HG03575 (cell line): ENCODE results near the gene MIS18A.
"Not testable (repeated sequence)": the region's sequence is repeated elsewhere in the genome, so short reads cannot be mapped to it uniquely, and the experiment has no call there.

Experiments
- ATAC-seq: cut with Tn5 transposase; IDR thresholded peaks from one replicate; pipeline ENCODE4 v1.9.1; 2021; ENCODE audit not compliant: unreplicated experiment, insufficient number of reproducible peaks, low FRiP score; ENCODE audit errors: extremely low read depth

The MIS18A gene

DNA sequence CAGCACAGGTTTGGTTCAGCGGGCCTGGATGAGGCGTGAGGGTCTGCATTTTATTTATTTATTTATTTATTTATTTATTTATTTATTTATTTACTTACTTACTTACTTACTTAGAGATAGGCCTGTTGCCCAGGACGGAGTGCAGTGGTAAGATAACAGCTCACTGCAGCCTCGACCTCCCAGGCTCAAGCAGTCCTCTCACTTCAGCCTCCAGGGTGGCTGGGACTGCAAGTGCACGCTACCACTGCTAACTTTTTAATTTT lies 20.1 kb downstream of the MIS18A start:
- not testable (repeated sequence) for ATAC-seq

- ATAC-seq = no peak
Measured at GRCh38 chr21:32257962-32258785, 20.7 kb downstream of the MIS18A start.

- ATAC-seq = no peak
Measured at GRCh38 chr21:32256873-32257620, 21.8 kb downstream of the MIS18A start.

GRCh38 chr21:32256251-32256650 lies 22.6 kb downstream of the MIS18A start:
- ATAC-seq = no peak

- ATAC-seq = no peak
Measured at GRCh38 chr21:32253215-32253641, 25.6 kb downstream of the MIS18A start.

DNA sequence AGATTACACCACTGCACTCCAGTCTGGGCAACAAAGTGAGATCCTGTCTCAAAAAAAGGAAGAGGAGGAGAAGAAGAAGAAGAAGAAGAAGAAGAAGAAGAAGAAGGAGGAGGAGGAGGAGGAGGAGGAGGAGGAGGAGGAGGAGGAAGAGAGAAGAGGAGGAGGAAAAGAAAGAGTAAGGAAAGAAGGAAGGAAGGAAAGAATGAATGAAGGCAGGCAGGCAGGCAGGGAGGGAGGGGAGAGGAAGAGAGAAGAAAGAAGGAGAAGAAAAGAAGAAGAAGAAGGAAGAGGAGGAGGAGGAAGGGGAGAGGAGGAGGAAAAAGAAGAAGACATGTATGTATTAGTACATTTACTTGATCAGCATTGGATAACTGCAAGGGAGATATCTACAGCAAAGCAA lies 26.7 kb downstream of the MIS18A start:
- no peak for ATAC-seq

DNA sequence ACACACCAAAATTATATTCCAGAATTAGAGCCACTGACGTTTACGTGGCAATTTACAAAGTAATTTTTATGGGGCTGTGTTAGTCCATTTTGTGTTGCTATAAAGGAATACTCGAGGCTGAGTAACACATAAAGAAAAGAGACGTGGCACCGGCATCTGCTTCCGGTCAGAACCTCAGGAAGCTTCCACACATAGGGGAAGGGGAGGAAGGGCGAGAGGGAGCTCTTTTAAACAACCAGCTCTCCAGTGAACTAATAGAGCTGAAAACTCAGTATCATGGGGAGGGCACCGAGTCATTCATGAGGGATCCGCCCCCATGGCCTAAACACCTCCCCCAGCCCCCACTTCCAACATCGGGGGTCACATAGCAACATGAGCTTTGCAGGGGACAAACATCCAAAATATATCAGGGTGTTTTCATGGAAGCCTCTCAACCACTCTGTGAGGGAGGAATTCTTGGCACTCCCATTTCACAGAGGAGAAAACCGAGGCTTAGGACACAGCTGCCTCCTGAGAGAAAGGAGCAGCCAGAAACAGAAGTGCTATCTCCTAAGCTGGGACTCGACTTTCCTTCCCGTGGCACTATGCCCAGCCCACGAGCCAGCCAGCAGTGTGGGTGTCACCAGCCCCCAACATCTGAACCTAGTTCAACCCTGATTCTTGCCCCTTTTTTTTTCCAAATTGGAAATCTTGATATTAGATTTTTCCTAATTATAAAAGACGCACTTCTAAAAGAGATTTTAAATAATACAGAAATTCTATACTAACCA lies 29.2 kb downstream of the MIS18A start:
- ATAC-seq = no peak

DNA sequence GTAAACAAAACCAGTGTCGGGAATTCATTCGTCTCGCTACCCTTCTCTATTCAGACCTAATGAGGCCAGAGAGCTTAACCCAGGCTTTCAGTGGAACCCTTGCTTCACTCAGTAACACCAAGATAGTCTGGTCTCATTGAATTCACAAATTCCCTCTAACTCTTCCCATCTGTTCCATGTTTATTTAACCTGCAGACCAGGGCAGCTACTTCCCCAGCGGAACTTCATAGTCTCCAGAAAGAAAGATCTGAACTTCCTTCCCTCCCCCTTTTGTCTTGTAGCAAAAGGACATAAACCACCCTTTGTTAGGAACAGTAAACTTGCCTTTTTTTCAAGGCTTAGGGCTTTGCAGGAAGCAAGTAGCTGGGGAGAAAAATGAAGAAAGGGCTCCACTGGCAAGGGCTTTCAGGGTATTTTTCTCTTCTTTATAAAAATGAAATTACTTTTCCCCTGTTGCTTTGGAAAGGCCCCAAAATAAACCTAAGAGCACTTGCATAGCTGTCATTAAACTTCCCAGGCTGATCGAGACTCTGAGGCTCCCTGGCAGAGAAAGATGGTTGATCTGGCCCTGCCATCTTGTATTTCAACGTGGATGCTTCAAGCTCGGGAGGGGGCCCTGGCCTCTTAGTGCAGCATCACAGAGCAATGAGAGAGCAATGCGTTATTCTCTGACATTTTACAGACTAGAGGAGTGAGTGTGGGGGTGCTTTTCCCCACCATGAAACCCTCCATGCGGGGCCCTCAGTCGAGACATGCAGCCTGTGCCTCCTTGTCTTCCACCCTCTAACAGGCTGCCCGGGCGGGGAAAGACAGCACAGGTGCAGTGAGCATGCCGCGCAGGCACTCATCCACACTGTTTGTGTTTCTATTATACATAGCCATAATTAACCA lies 30.0 kb downstream of the MIS18A start:
- no peak for ATAC-seq

GRCh38 chr21:32246571-32247140 lies 32.2 kb downstream of the MIS18A start:
- ATAC-seq = no peak

- no peak for ATAC-seq
Measured at GRCh38 chr21:32245971-32246370, 32.9 kb downstream of the MIS18A start.

- ATAC-seq = no peak
Measured at GRCh38 chr21:32240851-32241687, 37.8 kb downstream of the MIS18A start.

DNA sequence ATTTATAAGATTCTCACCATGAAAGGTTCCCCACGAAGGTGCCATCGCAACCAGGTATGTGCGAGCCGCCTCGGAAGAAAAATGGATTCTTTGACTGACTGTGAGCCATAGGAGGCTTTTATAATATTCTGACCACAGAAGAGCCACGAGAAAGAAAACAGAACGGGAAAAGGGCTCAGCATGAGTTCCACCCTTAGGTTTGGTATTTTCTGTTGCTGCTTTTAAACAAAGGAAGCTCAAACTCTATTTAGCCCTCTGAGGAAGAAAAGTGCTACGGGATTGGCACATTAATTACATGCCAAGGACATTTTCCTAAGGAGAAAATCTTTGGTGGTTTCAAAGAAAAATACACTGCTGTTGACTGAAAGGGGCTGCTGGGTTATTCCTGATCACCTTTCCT lies 39.3 kb downstream of the MIS18A start:
- ATAC-seq = no peak

DNA sequence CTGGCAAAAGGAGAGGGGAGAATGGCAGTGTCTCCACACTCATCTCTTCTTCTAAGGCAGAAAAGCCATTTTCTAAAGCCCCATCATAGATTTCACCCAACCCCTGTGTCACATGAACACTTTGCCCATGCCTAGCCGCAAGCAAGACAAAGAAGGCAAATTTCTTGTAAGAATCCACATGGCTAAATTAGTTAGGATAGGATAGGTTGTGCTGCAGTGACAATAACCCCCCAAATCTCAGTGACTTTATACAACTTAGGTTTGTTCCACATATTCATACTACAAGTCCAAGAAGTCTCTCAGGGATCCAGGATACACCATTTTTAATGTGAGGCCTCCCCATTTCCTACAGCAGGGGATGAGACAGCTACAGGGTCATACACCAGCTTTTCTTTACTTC lies 40.8 kb downstream of the MIS18A start:
- ATAC-seq = no peak

GRCh38 chr21:32237021-32237420 lies 41.8 kb downstream of the MIS18A start:
- ATAC-seq = no peak

DNA sequence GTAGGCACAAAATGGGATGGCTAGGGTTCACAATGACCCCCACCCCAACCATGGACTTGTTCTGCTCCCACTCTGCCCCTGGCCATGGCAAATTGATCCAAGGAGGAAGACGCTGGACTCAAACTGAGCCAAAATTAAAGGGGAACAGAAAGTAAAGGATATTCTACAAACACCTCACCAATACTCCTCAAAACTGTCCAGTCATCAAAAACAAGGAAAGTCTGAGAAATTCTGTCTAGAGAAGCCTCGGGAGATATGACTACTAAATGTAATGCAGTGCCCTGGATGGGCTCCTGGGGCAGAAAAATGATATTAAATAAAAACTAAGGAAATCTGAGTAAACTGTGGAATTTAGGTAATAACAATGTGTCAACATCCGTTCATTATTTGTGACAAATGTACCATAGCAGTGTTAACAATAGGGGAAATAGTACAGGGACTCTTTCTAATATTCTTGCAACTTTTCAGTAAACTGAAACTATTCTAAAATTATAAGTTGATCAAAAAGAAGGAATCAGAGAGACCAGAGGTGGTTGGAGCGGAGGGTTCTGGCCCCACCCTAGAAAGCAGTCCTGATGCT lies 45.0 kb downstream of the MIS18A start:
- no peak for ATAC-seq

- ATAC-seq = no peak
Measured at GRCh38 chr21:32233055-32233546, 45.7 kb downstream of the MIS18A start.

- ATAC-seq = no peak
Measured at GRCh38 chr21:32226444-32226843, 52.4 kb downstream of the MIS18A start.
